OCI-LY1 (cell line): ENCODE results near the gene WEE1.

ENCODE experiments used
- EZH2 ChIP-seq: fragments of 200-600 bp; sonication (generic), shearing (Covaris generic); IDR thresholded peaks from 2 replicates; pipeline ENCODE4 v1.8.0; 2017; ENCODE audit warnings: borderline replicate concordance, mixed run types, mild to moderate bottlenecking, antibody characterized with exemption, low read length, moderate library complexity, mixed read lengths
- TF ChIP-seq, protein P1 (sequence below): fragments of 200-600 bp; sonication (generic), shearing (Covaris generic); IDR thresholded peaks from 2 replicates; pipeline ENCODE4 v1.5.1; 2017; ENCODE audit warnings: mild to moderate bottlenecking, antibody characterized with exemption, low read length, moderate library complexity, mixed read lengths

DNA sequence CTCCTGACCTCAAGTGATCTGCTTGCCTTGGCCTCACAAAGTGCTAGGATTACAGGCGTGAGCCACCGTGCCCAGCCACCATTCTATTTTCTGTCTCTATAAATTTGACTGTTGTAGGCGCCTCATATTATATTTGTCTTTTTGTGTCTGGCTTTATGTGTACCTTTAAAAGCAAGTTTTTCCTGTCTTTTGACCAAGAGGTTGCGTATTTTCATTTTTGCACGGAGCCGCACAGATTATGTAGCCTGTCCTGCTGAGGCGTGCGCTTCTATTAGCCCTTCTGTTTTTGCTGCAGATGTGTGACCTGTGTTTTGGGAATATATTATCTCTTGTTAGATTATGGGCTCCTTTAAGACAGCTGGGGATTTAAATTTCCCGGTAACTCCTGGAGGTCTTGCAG lies 40.4 kb upstream of the WEE1 start:
- TF ChIP-seq, protein P1, sequence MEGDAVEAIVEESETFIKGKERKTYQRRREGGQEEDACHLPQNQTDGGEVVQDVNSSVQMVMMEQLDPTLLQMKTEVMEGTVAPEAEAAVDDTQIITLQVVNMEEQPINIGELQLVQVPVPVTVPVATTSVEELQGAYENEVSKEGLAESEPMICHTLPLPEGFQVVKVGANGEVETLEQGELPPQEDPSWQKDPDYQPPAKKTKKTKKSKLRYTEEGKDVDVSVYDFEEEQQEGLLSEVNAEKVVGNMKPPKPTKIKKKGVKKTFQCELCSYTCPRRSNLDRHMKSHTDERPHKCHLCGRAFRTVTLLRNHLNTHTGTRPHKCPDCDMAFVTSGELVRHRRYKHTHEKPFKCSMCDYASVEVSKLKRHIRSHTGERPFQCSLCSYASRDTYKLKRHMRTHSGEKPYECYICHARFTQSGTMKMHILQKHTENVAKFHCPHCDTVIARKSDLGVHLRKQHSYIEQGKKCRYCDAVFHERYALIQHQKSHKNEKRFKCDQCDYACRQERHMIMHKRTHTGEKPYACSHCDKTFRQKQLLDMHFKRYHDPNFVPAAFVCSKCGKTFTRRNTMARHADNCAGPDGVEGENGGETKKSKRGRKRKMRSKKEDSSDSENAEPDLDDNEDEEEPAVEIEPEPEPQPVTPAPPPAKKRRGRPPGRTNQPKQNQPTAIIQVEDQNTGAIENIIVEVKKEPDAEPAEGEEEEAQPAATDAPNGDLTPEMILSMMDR: no peak
- TF ChIP-seq EZH2: no peak
